ENCODE results near the gene PLA2G6. TPM values are rescaled to one million over a fixed set of nuclear protein-coding genes. Genes with fewer than 3 reads are reported as not detected.

PLA2G6 gene
- total RNA-seq, 1 donor from 2014 or later, result 7.9 TPM

- Histone ChIP-seq H3K36me3 (ENCODE audit: control insufficient read depth, insufficient read depth, low read length) (peaks cover 32% of the 10 kb centered on the region), H3K27me3 (ENCODE audit: control insufficient read depth, insufficient read depth, low read length) (no peaks in the 10 kb centered on the region), H3K4me3 (ENCODE audit: low read depth, low read length) (no peak overlapping the region)
- FAIRE-seq, result no peak
- DNase-seq (ENCODE audit: low read depth), result no peak
- TF ChIP-seq, protein P1, sequence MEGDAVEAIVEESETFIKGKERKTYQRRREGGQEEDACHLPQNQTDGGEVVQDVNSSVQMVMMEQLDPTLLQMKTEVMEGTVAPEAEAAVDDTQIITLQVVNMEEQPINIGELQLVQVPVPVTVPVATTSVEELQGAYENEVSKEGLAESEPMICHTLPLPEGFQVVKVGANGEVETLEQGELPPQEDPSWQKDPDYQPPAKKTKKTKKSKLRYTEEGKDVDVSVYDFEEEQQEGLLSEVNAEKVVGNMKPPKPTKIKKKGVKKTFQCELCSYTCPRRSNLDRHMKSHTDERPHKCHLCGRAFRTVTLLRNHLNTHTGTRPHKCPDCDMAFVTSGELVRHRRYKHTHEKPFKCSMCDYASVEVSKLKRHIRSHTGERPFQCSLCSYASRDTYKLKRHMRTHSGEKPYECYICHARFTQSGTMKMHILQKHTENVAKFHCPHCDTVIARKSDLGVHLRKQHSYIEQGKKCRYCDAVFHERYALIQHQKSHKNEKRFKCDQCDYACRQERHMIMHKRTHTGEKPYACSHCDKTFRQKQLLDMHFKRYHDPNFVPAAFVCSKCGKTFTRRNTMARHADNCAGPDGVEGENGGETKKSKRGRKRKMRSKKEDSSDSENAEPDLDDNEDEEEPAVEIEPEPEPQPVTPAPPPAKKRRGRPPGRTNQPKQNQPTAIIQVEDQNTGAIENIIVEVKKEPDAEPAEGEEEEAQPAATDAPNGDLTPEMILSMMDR (IDR thresholded peaks at IDR 0.05; ENCODE audit: insufficient read depth, low read length, severe bottlenecking), result no peak
Measured at GRCh38 chr22:38226853-38227649, 45.4 kb upstream of the PLA2G6 start.

DNA sequence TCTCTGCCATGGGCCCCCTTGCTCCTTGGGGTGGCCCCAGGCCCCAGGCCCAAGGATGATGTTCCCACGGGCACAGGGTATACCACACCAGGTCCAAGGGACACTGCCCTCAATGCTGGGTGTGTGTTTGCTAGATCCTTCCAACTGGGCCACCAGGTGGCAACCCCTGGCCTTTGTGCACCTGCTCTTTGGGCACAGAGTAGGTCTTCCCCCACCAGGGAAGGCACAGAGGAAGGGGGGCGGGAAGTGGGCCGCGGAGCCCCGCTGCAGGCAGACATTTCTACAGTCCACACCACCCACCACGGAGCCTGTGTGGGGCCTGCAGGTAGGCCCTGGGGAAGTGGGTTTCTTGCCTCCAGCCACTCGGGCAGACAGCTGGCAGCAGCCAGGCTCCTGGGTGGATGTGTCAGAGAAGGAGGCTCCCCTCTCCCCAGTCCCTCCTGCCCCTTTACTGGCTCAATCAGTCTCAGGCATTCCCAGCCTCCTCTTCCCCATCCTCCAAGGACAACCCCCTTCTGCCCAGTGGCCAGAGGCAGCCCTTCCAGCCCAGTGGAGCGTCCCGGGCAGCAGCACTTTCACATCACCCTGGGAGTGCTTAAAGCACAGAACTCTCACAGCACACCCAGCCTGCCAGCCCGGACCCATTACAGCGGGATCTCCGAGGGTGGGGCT lies 41.8 kb upstream of the PLA2G6 start:
- FAIRE-seq (no peak), DNase-seq (ENCODE audit: low read depth) (no peak)
- Histone ChIP-seq H3K36me3 (ENCODE audit: control insufficient read depth, insufficient read depth, low read length) (peaks cover 27% of the 10 kb centered on the region), H3K4me3 (ENCODE audit: low read depth, low read length) (no peak overlapping the region), H3K27me3 (ENCODE audit: control insufficient read depth, insufficient read depth, low read length) (no peaks in the 10 kb centered on the region)
- TF ChIP-seq, protein P1 (IDR thresholded peaks at IDR 0.05; ENCODE audit: insufficient read depth, low read length, severe bottlenecking), result peak; percentile 20

DNA sequence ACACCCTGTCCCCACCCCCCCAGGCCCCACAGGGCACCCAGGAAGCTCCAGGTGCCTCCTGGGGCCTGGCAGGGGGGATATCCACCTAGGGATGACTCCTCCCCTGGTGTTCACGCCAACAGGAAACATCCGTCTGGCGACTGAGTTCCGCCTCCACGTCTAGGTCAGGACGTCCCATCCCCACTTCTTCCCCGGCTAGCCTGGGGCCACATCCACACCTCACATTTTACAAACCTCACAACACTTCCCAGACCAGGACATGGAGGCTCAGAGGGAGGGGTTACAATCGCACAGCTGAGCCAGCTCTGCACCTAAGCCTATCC lies 41.1 kb upstream of the PLA2G6 start:
- TF ChIP-seq, protein P1 (IDR thresholded peaks at IDR 0.05; ENCODE audit: insufficient read depth, low read length, severe bottlenecking), result no peak
- Histone ChIP-seq H3K36me3 (ENCODE audit: control insufficient read depth, insufficient read depth, low read length) (peaks cover 27% of the 10 kb centered on the region), H3K27me3 (ENCODE audit: control insufficient read depth, insufficient read depth, low read length) (no peaks in the 10 kb centered on the region), H3K4me3 (ENCODE audit: low read depth, low read length) (no peak overlapping the region)
- DNase-seq (ENCODE audit: low read depth) (peak; percentile 81), FAIRE-seq (peak; percentile 96)

- FAIRE-seq, result no peak
- TF ChIP-seq, protein P1 (IDR thresholded peaks at IDR 0.05; ENCODE audit: insufficient read depth, low read length, severe bottlenecking), result no peak
- H3K36me3 ChIP-seq (ENCODE audit: control insufficient read depth, insufficient read depth, low read length), result peaks cover 24% of the 10 kb centered on the region
- no peak overlapping the region for H3K4me3 ChIP-seq (ENCODE audit: low read depth, low read length)
- no peaks in the 10 kb centered on the region for H3K27me3 ChIP-seq (ENCODE audit: control insufficient read depth, insufficient read depth, low read length)
- DNase-seq (ENCODE audit: low read depth), result no peak
Measured at GRCh38 chr22:38221908-38222796, 40.5 kb upstream of the PLA2G6 start.

DNA sequence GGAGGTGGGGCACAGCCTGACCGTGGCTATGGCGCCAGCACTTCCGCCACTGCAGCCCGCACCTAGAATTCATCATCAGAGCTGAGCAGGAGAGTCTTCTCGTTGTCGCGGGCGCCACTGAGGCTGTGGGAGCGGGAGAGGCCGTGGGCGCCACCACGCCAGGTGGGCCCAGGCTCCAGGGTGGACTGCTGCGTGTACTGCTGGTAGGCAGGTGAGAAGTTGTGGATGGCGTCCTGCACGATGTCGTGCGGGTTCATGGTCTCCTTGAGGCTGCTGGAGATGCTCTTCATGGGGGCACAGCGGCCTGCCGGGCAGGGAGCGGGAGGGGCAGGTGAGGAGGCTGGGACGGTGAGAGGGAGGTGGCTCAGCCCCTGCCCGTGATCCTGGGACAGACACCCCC lies 39.8 kb upstream of the PLA2G6 start:
- Histone ChIP-seq H3K27me3 (ENCODE audit: control insufficient read depth, insufficient read depth, low read length) (no peaks in the 10 kb centered on the region), H3K36me3 (ENCODE audit: control insufficient read depth, insufficient read depth, low read length) (peaks cover 22% of the 10 kb centered on the region), H3K4me3 (ENCODE audit: low read depth, low read length) (no peak overlapping the region)
- TF ChIP-seq, protein P1 (IDR thresholded peaks at IDR 0.05; ENCODE audit: insufficient read depth, low read length, severe bottlenecking), result no peak
- no peak for FAIRE-seq
- no peak for DNase-seq (ENCODE audit: low read depth)
